Progenitor cell of endocrine pancreas (in vitro differentiated cells): Measurements from ENCODE around the gene APCDD1L. TPM values are rescaled to one million over a fixed set of nuclear protein-coding genes. Genes with fewer than 3 reads are reported as not detected.

Experiments used
- DNase-seq: peaks from one replicate; pipeline ENCODE4 v3.0.0; 2021; ENCODE audit warnings: low spot score; ENCODE audit not compliant: unreplicated experiment
- H3K27ac Mint-ChIP-seq: 2 replicates; pipeline ENCODE4 v1.8.0; 2021; ENCODE audit warnings: mild to moderate bottlenecking, moderate library complexity, mixed read lengths
- H3K27me3 Mint-ChIP-seq: 2 replicates; pipeline ENCODE4 v1.8.0; 2021; ENCODE audit warnings: mixed read lengths
- H3K36me3 Mint-ChIP-seq: 2 replicates; pipeline ENCODE4 v1.8.0; 2022; ENCODE audit warnings: mixed read lengths; ENCODE audit not compliant: insufficient read depth
- H3K4me1 Mint-ChIP-seq: 2 replicates; pipeline ENCODE4 v1.8.0; 2021; ENCODE audit warnings: low read depth, mixed read lengths
- H3K4me3 Mint-ChIP-seq: 2 replicates; pipeline ENCODE4 v1.8.0; 2021; ENCODE audit warnings: low read depth, mild to moderate bottlenecking, moderate library complexity, mixed read lengths
- H3K9me3 Mint-ChIP-seq: 2 replicates; pipeline ENCODE4 v1.8.0; 2021; ENCODE audit warnings: low read depth, mixed read lengths
- total RNA-seq: library from RNA; stranded (reverse); gene quantifications from 2 replicates; pipeline ENCODE4 v1.2.1, GENCODE V29; 2021
- TF ChIP-seq, protein P1 (sequence below): fragments of 200-600 bp; sonication (generic); IDR thresholded peaks from one replicate; pipeline ENCODE4 v1.5.0; 2021; ENCODE audit warnings: antibody characterized with exemption, mild to moderate bottlenecking; ENCODE audit not compliant: unreplicated experiment

Gene APCDD1L
- total RNA-seq, 1 donor from 2014 or later = not detected

GRCh38 chr20:58523971-58524315 is 8.7 kb upstream of the APCDD1L start:
- H3K4me1 Mint-ChIP-seq = peaks cover 12% of the 10 kb centered on the region
- peak overlapping the region; percentile 37 for H3K27ac Mint-ChIP-seq
- H3K4me3 Mint-ChIP-seq = no peak overlapping the region

DNA sequence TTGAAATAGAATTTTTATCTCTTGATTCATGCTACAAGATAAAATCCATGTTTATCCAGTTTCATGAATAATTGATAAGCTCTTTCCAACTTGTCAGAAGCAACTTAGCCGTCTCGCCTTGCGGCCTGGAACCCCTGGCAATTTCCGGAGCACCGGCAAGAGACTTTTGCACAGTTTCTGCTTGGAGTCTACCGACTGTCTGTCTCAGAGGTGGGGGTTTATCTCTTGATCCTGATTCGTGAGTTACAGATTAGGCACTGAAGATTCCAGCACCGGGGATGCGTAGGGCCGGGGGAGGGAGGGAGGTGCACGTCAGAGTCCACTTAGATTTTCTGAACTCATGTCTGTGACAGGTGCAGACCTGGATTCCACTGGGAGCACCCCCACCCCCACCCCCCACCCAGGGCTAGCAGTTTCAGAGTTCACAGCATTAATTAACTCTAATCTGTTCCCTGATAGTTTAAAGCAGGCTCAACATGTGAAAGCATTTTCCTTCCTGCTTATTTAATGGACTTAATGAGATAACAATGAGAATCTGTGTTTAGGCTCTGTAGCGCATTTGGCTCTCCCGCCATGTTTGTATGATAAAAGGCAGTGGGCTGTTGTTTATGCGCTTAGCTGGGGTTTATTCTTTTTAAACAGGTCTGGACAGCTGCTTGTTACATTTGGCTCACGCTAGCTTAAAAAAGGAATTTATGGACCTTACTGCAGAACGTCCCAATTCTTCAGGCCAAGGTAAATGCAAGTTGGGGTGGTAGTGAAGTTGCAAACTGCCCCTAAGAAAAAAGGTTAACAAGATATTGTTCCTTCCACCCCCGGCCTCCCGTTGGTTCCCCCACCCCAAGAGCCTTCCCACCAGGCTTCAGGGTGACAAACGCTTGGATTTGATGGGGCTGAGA is 8.1 kb upstream of the APCDD1L start:
- Mint-ChIP-seq H3K9me3 (peaks cover 17% of the 10 kb centered on the region), H3K27me3 (peaks cover 23% of the 10 kb centered on the region), H3K4me3 (no peak overlapping the region), H3K36me3 (no peaks in the 10 kb centered on the region), H3K27ac (peak overlapping the region; percentile 37), H3K4me1 (peaks cover 12% of the 10 kb centered on the region)
- TF ChIP-seq, protein P1, sequence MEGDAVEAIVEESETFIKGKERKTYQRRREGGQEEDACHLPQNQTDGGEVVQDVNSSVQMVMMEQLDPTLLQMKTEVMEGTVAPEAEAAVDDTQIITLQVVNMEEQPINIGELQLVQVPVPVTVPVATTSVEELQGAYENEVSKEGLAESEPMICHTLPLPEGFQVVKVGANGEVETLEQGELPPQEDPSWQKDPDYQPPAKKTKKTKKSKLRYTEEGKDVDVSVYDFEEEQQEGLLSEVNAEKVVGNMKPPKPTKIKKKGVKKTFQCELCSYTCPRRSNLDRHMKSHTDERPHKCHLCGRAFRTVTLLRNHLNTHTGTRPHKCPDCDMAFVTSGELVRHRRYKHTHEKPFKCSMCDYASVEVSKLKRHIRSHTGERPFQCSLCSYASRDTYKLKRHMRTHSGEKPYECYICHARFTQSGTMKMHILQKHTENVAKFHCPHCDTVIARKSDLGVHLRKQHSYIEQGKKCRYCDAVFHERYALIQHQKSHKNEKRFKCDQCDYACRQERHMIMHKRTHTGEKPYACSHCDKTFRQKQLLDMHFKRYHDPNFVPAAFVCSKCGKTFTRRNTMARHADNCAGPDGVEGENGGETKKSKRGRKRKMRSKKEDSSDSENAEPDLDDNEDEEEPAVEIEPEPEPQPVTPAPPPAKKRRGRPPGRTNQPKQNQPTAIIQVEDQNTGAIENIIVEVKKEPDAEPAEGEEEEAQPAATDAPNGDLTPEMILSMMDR = no peak
- DNase-seq = no peak

More at GRCh38 chr20:58523971-58524315, 8.7 kb upstream of the APCDD1L start:
- Mint-ChIP-seq H3K36me3 (no peaks in the 10 kb centered on the region), H3K27me3 (peaks cover 17% of the 10 kb centered on the region), H3K9me3 (peaks cover 23% of the 10 kb centered on the region)
- no peak for DNase-seq
- TF ChIP-seq, protein P1 = no peak

DNA sequence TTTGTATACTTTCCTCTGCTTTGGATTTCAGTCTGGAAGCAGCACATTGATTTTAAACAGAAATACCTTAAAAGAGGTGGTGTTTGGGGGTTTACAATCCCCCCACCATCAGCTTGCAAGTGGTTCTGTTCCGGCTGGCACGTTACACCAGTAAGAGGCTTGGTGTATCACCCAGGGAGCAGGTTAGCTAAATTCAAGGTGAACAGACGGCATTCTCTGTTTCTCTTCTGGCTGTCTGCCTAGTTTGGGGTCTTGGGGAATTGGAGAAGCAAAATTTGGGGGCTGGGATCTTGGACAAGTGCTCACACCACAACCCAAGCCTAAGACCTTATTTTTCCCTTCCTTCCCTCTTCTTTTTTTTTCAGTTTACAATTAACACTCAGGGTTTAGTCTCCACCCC is 7.5 kb upstream of the APCDD1L start:
- H3K27ac Mint-ChIP-seq = peak overlapping the region; percentile 8
- DNase-seq = no peak
- H3K27me3 Mint-ChIP-seq = peaks cover 29% of the 10 kb centered on the region
- peaks cover 12% of the 10 kb centered on the region for H3K4me1 Mint-ChIP-seq
- TF ChIP-seq, protein P1 = no peak
- no peak overlapping the region for H3K4me3 Mint-ChIP-seq
- H3K9me3 Mint-ChIP-seq = peaks cover 17% of the 10 kb centered on the region
- H3K36me3 Mint-ChIP-seq = no peaks in the 10 kb centered on the region

DNA sequence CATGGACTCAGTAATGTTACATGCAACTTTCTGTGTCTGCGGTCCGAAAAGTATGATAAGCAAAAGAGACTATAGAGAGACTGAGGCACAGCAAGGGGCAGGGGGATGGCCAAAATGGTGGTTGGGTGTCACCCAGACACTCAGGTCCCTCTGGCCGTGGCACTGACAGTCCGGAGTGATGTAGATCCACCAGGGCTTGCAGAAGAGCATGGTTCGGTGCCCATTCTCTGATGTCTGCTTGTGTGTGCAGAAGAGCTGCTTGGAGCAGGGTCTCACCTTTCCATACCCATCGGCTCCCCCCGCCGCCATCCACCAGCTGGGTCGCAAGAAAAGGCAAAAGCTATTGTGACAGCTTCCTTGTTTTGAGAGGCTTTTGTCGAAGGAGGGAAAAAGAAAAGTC is 6.6 kb upstream of the APCDD1L start:
- TF ChIP-seq, protein P1 = no peak
- H3K27me3 Mint-ChIP-seq = peaks cover 38% of the 10 kb centered on the region
- no peak for DNase-seq
- H3K4me3 Mint-ChIP-seq = no peak overlapping the region
- no peaks in the 10 kb centered on the region for H3K36me3 Mint-ChIP-seq
- peaks cover 13% of the 10 kb centered on the region for H3K9me3 Mint-ChIP-seq
- no peak overlapping the region for H3K27ac Mint-ChIP-seq
- H3K4me1 Mint-ChIP-seq = peaks cover 12% of the 10 kb centered on the region

DNA sequence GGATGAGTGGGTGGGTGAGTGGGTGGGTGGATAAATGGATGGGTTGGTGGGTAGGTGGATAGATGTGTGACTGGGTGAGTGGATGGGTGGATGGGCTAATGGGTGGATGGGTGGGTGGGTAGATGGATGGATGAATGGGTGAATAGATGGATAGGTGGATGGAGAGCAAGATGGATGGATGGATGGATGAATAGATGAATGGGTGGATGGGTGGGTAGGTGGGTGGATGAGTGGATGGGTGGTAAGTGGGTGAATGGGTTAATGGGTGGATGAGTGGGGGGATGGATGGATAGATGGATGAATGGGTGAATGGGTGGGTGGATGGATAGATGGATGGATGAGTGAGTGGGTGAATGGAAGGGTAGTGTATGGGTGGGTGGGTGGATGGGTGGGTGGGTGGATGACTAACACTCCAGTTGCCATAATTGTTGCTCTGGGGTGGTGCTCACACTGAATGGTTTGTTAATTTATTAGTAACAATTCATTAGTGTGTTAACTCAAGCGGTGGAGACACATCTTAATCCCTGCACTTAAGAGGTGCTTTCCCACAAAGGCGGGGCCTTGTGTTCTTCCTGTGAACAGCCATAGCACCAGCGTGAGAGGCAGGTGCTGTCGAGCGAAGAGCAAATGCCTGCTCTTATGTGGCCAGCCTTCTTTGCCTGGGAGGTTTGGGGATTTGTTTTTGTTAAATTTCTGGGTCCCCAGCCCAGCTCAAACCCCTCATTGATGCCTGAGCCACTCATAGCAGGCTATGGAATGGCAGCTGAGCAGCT is 4.9 kb upstream of the APCDD1L start:
- Mint-ChIP-seq H3K4me3 (no peak overlapping the region), H3K9me3 (no peaks in the 10 kb centered on the region), H3K36me3 (no peaks in the 10 kb centered on the region), H3K27ac (no peak overlapping the region), H3K4me1 (peaks cover 12% of the 10 kb centered on the region), H3K27me3 (peaks cover 55% of the 10 kb centered on the region)
- no peak for DNase-seq
- TF ChIP-seq, protein P1 = no peak
